ENCODE results near the gene CHD8.

CHD8 gene, protein sequence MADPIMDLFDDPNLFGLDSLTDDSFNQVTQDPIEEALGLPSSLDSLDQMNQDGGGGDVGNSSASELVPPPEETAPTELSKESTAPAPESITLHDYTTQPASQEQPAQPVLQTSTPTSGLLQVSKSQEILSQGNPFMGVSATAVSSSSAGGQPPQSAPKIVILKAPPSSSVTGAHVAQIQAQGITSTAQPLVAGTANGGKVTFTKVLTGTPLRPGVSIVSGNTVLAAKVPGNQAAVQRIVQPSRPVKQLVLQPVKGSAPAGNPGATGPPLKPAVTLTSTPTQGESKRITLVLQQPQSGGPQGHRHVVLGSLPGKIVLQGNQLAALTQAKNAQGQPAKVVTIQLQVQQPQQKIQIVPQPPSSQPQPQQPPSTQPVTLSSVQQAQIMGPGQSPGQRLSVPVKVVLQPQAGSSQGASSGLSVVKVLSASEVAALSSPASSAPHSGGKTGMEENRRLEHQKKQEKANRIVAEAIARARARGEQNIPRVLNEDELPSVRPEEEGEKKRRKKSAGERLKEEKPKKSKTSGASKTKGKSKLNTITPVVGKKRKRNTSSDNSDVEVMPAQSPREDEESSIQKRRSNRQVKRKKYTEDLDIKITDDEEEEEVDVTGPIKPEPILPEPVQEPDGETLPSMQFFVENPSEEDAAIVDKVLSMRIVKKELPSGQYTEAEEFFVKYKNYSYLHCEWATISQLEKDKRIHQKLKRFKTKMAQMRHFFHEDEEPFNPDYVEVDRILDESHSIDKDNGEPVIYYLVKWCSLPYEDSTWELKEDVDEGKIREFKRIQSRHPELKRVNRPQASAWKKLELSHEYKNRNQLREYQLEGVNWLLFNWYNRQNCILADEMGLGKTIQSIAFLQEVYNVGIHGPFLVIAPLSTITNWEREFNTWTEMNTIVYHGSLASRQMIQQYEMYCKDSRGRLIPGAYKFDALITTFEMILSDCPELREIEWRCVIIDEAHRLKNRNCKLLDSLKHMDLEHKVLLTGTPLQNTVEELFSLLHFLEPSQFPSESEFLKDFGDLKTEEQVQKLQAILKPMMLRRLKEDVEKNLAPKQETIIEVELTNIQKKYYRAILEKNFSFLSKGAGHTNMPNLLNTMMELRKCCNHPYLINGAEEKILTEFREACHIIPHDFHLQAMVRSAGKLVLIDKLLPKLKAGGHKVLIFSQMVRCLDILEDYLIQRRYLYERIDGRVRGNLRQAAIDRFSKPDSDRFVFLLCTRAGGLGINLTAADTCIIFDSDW (N-terminal part only)

GRCh38 chr14:21455912-21456667 is at the start of gene CHD8:
TSS of gene CHD8 (minus strand) at chr14:21456123. CDS start at chr14:21431643, 24,480 bp downstream.
- in situ Hi-C loops (cut with HindIII; ENCODE audit: low sequenced_read_pairs), result no loop called here
- peak; percentile 100 for DNase-seq (ENCODE audit: low read depth, low spot score)
- TF ChIP-seq CTCF (IDR thresholded peaks at IDR 0.05; ENCODE audit: low read depth, low read length), result peak; percentile 53
- peak within 1 kb of the TSS; percentile 96 for H3K4me3 ChIP-seq (ENCODE audit: low read depth, low read length)

- no peak for DNase-seq (ENCODE audit: low read depth, low spot score)
- no peak for TF ChIP-seq CTCF (IDR thresholded peaks at IDR 0.05; ENCODE audit: low read depth, low read length)
- in situ Hi-C loops (cut with HindIII; ENCODE audit: low sequenced_read_pairs), result no loop called here
- no peak overlapping the region for H3K4me3 ChIP-seq (ENCODE audit: low read depth, low read length)
Observed at GRCh38 chr14:21505012-21505553, 49.2 kb upstream of the CHD8 start.

GRCh38 chr14:21503376-21503775 is 47.5 kb upstream of the CHD8 start:
- DNase-seq (ENCODE audit: low read depth, low spot score), result no peak
- in situ Hi-C loops (cut with HindIII; ENCODE audit: low sequenced_read_pairs), result no loop called here
- no peak overlapping the region for H3K4me3 ChIP-seq (ENCODE audit: low read depth, low read length)
- no peak for TF ChIP-seq CTCF (IDR thresholded peaks at IDR 0.05; ENCODE audit: low read depth, low read length)

- in situ Hi-C loops (cut with HindIII; ENCODE audit: low sequenced_read_pairs), result no loop called here
- DNase-seq (ENCODE audit: low read depth, low spot score), result no peak
- no peak for TF ChIP-seq CTCF (IDR thresholded peaks at IDR 0.05; ENCODE audit: low read depth, low read length)
- H3K4me3 ChIP-seq (ENCODE audit: low read depth, low read length), result no peak overlapping the region
Observed at GRCh38 chr14:21501568-21501967, 45.6 kb upstream of the CHD8 start.

- in situ Hi-C loops (cut with HindIII; ENCODE audit: low sequenced_read_pairs), result no loop called here
- peak; percentile 50 for DNase-seq (ENCODE audit: low read depth, low spot score)
- TF ChIP-seq CTCF (IDR thresholded peaks at IDR 0.05; ENCODE audit: low read depth, low read length), result peak; percentile 42
- H3K4me3 ChIP-seq (ENCODE audit: low read depth, low read length), result no peak overlapping the region
Observed at GRCh38 chr14:21498540-21499526, 42.9 kb upstream of the CHD8 start.
